Kidney glomerular epithelial cell (primary cell): ENCODE data around the gene HRAS.

Experiments
- DNase-seq: peaks from one replicate; lab custom pipeline; 2025; lab: John Stamatoyannopoulos, UW

HRAS gene

GRCh38 chr11:535519-536454 is at the start of gene HRAS:
Gene HRAS (minus strand): TSS chr11:535576.
- DNase-seq, result peak; percentile 69

DNA sequence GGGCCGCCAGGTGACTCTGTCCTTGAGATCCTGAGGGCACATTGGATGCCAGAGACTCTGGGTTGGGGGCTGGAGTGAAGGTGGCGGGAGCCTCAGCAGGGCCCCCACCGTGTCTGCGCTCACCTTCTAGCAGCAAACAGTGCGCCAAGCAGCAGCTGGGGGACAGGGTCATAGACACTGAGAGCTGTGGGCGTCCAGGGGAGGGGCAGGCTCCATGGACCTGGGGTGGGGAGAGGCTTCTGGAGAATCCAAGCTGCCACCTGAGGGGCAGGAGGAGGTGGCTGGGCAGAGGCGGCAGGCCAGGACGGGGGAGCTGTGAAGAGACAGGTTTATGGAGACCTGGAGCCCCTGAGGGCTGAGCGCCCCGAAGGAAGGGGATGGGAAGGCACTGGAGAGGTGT is 48.9 kb upstream of the HRAS start:
- no peak for DNase-seq

DNA sequence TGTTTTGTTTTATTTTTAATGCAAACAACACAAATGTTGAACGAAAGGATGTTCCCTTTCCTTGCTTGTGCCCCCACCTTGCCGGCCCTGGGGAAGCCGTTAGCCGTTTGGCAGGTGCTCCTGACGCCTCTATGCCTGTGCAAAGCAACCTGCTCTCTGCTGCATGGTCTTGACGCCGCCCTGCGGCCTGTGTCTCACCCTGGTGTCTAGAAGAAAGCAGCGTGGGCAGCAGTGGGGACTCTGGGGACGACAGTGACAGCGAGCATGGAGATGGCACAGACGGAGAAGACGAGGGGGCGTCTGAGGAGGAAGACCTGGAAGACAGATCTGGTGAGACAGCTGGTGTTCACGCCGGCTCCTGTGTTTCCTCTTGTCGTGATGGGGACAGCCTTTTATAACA is 46.4 kb upstream of the HRAS start:
- DNase-seq, result no peak

DNA sequence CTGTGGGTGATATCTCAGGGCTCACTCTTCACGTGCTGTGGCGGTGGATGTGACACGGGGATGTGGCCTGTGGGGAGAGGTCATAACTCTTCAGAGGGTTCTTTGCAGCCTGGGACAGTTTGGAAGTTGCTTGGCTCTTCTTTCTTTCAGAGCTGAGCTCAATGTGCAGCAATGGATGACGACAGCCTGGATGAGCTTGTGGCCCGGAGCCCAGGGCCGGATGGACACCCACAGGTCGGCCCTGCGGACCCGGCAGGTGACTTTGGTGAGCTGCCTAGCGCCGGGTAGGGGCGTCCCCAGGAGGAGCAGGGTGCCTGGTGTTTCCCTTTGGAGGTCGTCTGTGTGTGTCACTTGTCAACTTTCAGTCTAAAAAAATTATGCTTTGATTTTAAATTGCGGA is 46.0 kb upstream of the HRAS start:
- no peak for DNase-seq

DNA sequence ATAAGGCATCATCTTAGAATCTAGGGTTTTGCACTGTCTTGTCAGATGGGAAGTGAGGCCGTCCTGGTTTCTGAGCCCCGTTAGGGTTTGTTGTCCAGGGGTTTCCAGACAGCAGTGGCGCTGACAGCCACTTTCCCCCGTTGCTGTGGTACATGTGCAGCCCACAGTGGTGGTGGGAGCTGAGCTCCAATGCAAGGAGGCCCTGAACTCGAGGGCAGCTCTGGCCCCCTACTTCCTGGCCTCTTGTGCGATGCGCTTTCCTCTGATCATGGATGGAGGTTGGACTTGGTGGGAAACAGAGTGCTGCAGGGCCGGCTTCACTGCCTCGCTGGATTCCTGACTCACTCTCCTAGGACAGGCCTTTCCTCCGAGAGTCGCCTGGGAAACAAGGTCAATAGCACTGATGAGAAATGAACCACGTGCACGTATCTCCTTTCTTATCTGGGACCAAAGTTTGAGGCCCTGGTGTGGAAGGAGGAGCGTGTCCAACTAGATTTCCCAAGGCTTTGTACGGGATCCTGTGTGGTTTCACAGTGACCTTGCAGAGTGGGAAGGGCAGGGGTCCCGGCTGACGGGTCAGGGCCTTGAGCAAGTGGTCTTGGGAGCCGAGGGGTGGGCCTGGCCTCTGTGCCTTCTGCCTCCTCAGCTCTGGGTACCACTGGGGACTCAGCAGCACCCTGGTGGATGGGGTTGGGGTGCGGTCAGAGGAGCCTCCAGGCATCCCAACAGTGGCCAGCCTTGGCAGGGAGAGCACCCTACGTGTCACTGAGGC is 44.6 kb upstream of the HRAS start:
- no peak for DNase-seq

GRCh38 chr11:578276-579035 is 43.1 kb upstream of the HRAS start:
- no peak for DNase-seq

GRCh38 chr11:577611-577894 is 42.2 kb upstream of the HRAS start:
- no peak for DNase-seq

DNA sequence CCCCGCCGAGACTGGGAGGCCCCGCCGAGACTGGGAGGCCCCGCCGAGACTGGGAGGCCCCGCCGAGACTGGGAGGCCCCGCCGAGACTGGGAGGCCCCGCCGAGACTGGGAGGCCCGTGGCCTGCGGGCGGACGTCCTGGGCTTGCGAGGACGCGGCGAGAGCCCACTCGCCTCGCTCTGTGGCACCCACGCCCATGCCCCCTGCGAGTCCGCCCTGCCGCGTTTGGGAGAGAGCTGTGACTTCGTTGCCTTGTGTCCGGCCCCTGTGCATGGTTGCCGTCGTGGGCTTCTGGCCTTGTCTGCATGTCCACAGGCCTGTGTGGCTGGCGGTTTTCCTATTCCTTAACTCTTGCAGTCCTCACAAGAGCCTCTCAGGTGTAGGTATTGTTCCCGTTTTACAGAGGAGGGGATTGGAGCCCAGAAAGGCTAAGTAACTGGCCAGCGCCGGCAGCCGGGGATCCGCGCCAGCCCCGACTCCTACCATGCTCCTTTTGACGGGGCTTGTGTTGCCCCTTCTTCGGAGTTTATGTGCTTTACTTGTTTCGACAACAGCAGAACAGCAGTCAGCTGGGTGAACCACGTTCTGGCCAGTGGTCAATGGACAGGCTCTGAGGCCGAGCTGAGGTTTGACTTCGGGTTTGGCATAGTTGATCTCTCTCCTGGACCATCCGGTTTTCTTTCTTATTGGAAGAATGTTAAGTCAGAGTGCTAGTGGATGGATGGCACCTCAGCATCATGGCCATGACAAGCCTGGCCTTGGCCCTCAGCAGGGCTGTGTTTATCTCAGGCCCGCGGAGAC is 41.6 kb upstream of the HRAS start:
- DNase-seq, result no peak

DNA sequence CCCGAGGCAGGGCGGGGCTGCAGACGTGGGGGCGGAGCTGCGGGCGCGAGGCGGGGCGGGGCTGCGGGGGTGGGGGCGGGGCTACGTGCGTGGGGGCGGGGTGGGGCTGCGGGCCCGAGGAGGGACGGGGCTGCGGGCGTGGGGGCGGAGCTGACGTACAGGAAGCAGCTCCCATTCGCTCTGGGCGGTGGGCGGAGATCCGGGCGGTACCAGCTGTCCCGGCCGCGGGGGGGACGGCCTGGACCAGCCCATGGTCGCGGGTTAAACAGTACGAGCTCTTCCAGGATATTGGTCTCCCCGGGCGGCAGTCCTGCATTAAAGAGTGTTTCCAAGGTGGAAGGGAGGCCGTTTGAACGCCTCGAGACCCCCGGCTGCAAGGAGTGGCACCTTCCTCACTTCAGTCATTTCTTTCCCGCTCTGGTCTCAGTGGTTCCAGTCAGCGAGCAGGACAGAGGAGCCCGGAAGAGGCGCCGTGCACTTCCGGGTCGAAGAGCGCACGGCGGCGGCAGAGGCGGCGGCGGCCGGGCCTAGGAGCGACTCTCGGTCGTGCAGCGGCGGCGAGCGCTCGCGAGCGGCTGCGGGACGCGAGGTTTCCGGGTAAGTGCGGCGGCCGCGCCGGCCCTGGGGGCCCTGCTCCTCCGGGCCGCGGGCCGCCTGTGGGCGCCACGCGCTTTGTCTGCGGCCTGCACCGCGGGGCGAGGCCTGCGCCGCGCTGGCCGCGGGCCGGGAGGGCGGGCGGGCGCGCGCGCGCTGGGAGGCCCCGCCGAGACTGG is 40.8 kb upstream of the HRAS start, which contains the start of gene PHRF1:
Gene PHRF1, plus strand, starts transcription at position 475 of the 773 bp plus-strand sequence. CDS start 5,043 bp downstream, outside the sequence.
- DNase-seq, result peak; percentile 94

DNA sequence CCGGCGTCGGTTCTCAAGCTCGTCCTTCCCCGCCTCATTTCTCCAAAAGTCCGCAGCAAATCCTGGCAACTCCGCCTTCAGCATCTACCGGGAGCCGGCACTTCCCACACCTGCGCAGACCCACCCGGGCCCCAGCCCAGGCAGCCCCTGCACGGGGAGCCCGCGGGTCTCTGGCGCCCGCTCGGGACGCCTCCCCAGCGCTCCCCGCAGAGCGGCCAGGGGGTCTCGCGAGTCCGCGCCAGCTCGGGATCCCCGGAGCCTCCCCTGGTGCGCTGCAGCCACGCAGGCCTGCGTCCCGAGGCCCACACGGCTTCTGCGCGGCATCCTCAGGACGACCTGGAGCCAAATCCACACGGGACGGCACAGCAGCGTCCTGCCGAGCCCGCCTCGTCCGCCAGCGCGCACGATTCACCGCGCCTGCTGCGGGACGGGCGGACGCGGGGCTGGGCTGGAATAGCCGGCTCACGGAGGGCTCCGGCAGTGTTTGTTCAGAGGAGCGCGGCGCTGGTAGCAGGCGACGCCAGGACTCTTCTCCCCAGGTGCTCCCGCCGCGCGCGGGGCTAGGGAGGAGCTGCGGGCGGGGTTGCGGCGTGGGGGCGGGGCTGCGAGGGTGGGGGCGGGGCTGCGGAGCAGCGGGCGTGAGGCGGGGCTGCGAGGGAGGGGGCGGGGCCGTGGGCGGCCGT is 40.1 kb upstream of the HRAS start:
- DNase-seq, result no peak

DNA sequence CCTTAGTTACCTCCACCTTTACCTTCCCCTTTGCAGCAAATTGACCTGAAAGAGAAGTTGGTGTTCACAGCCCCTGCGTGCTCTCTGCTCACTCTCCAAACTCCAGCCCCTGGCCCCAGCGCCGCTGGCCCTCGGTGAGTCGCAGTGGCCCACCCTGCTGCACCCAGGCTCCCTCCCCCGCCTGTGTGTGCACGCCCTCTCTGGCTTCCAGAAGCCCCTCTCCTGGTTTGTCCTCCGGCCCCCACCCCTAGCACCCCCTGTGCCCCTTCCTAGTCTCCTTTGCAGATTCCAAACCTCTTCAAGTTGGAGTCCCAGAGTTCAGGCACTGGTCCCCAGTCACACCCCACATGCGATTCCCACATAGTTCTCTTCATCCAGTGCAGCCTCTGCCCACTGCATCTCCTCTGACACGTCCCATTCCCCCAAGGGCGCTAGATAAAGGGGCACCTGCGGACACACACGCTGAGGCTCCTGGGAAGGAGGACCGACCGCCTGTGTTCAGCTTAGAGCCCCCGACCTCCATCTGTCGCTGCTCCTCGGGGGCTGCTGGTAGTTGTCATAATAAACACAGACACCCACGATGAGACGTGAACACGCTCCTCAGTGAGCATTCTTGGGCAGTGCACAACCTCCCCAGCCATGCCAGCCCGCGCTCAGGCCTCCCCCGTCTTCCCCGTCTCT is 39.4 kb upstream of the HRAS start:
- no peak for DNase-seq

- DNase-seq, result peak; percentile 74
These were observed 38.7 kb upstream of the HRAS start for GRCh38 chr11:574031-574570.

GRCh38 chr11:573146-573759 is 37.9 kb upstream of the HRAS start:
- no peak for DNase-seq

DNA sequence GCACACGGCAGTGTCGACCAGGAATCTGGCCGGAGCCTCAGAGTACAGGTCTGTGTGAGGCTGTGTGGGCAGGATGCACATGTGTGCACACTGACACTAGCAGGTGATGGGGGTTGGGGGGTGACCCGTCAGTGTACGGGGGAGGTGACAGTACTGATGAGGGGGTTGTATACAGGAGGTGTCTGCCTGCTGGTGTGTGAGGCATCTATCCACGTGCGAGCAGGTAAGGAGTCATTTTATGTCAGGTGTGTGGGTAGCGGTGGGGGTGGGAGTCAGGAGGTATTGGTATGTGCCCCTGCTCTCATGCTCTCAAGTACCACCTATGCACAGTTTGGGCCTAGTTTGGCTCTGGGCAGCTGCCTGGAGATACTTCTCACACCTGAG is 36.4 kb upstream of the HRAS start:
- DNase-seq, result no peak

DNA sequence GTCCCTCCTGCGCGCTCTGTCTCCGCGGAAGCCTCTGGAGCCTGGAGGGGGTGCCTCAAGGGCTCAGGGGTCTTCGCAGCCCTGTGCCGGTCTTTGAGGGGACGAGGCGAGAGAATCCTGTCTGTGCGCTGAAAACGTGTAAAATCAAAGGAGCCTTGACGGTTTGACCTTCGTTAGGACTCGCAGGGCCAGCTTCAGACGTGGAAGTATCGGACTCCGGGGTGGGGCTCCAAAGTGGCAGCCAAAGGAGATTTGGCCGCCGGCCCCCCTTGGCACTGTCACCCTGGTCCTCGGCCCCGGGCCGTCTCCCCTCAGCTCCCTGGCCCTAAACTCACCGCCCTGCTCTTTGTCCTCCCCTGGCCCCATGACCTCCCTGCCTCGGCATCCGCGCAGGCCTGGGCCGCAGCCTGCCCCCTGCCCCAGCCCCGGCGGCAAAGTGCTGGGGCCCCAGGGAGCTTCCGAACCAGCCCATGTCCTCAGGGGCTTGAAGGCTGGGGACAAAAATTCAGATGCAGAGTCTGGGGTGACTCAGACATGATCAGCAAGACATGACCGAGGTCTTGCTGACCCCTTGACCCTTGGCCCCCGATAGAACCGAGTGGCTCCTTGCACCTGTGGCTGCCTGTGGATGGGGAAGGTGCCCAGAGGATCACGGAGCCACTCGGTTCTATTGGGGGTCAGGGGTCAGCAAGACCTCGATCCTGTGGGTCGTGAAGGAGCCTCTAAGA is 33.9 kb upstream of the HRAS start:
- DNase-seq, result no peak

GRCh38 chr11:568306-569157 is 33.2 kb upstream of the HRAS start:
- DNase-seq, result peak; percentile 92

- DNase-seq, result no peak
These were observed 32.4 kb upstream of the HRAS start for GRCh38 chr11:567629-568292.
